IPS-18c (cell line): Measurements from ENCODE around the gene LILRA6.
"Not testable (repeated sequence)": the region's sequence is repeated elsewhere in the genome, so short reads cannot be mapped to it uniquely, and the experiment has no call there.

Experiments
- H3K4me3 ChIP-seq: 2 replicates; pipeline ENCODE4 v1.7.0; 2013; ENCODE audit warnings: low read depth, mild to moderate bottlenecking, low read length, moderate library complexity; ENCODE audit not compliant: insufficient read depth
- H3K9me3 ChIP-seq: one replicate; pipeline ENCODE4 v1.6.1; 2013; ENCODE audit warnings: mild to moderate bottlenecking, low read length, moderate library complexity; ENCODE audit not compliant: control insufficient read depth, insufficient read depth

The LILRA6 gene

DNA sequence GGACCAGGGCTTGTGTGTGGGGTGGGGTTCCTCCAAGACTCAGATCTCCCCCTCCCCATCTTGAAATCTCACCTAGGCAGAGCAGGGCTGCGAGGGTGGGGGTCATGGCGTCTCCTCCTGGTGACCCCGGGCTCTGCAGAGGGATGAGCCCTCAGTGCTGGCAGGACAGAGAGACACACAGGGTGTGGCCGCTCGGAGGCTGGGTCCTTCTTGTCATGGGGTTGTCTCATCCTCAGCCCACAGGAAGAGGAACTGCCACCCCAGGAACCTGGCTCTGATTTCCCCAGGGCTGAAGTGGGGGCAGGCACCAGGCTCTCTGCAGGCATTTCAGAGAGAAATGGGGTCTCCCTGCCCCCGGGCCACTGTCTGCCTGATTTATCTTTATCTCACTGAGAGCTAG, at the start of gene LILRA6:
Gene LILRA6 (minus strand): TSS at position 145 of the 400 bp plus-strand sequence.
- H3K9me3 ChIP-seq, H3K4me3 ChIP-seq: not testable (repeated sequence)

GRCh38 chr19:54289160-54289559, 46.6 kb upstream of the LILRA6 start:
- H3K4me3 ChIP-seq, H3K9me3 ChIP-seq: not testable (repeated sequence)

DNA sequence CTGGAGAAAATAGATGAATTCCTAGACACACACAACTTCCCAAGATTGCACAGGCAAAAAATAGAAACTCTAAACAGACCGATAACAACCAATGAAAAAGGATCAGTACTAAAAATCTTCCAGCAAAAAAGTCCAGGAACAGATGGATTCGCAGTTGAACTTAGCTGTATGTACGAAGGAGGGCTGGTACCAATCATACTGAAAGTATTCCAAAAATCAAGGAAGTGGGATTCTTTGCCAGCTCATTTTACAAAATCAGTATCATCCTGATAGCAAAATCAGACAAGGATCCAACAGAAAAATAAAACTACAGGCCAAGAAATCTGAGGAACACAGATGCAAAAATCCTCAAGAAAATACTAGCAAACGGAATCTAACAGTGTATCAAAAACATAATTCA, 44.9 kb upstream of the LILRA6 start:
- H3K9me3 ChIP-seq, result no peaks in the 10 kb centered on the region

DNA sequence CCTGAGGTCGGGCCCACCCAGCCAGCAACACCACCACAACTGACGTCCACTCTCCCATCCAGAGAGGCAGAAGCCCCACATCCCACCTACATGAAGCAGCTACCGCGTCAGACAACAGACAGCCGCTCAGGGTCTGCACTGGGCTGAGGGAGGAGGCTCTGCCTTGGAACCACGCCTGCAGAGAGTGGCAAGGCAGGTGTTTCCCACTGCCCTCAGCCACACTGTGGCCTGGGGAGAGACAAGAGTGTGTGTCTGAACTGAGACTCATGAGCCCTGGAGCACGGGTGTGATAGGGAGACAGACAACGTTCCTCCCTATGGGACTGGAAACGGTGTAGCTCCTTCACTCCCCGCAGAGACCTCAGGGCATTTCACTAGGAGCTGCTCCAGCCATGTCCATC, 43.7 kb upstream of the LILRA6 start:
- H3K9me3 ChIP-seq, H3K4me3 ChIP-seq: not testable (repeated sequence)

More for the DNA sequence above, 44.9 kb upstream of the LILRA6 start:
- H3K4me3 ChIP-seq, result no peak overlapping the region

DNA sequence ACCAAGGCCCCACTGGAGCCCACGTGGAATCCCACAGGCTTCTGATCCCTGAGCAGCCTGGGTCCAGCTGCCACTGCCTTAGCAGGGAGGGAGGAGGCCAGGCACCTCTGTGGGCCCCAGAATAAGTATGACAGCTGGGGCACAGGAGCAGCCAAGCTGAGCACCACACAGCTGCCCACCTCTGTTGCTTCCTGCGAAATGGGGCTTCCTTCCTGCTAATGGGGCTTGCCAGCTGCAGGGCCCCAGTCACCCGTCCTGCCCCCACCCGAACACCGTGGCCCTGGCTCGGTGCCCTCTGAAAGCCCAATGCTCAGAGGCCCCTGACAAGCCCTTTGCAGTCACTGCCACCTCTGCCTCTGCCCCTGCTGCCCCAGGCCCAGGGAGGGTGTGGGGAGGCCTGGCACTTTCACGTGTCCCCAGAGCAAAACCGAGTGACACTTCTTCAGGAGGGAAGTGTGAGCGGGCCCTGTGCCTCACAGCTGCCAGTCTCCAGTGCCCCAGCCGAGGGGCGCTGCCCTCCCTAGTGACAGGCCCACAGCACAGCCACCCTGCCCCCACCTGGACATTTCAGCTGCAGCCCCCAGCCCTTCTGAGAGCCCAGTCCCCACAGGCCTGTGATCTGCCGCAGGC, 43.0 kb upstream of the LILRA6 start:
- not testable (repeated sequence) for H3K9me3 ChIP-seq, H3K4me3 ChIP-seq

GRCh38 chr19:54282686-54283470, 40.3 kb upstream of the LILRA6 start:
- no peak overlapping the region for H3K4me3 ChIP-seq

GRCh38 chr19:54281729-54282075, 39.1 kb upstream of the LILRA6 start:
- H3K9me3 ChIP-seq, H3K4me3 ChIP-seq: not testable (repeated sequence)

More at GRCh38 chr19:54282686-54283470, 40.3 kb upstream of the LILRA6 start:
- H3K9me3 ChIP-seq, result no peaks in the 10 kb centered on the region

GRCh38 chr19:54281007-54281728, 38.6 kb upstream of the LILRA6 start, which contains the start of gene LILRB2:
LILRB2 (minus strand) TSS chr19:54281110; CDS start chr19:54280496, 614 bp downstream.
- Histone ChIP-seq H3K9me3 (no peaks in the 10 kb centered on the region), H3K4me3 (no peak within 1 kb of the TSS)

DNA sequence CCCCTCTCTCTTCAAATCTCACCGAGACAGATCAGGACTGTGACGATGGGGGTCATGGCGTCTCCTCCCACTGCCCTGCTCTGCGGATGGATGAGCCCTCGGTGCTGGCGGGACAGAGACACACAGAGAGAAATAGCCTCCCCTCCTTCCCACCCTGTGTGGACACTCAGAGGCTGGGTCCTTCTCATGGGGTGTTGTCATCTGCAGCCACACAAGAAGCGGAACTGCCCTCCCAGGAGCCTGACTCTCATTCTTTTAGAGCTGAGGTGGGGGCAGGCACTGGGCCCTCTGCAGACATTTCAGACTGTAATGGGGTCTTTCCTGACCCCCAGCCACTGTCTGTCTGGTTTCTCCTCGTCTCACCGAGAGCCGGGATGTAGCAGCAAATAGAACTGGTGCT, 37.9 kb upstream of the LILRA6 start:
- H3K4me3 ChIP-seq, result not testable (repeated sequence)

DNA sequence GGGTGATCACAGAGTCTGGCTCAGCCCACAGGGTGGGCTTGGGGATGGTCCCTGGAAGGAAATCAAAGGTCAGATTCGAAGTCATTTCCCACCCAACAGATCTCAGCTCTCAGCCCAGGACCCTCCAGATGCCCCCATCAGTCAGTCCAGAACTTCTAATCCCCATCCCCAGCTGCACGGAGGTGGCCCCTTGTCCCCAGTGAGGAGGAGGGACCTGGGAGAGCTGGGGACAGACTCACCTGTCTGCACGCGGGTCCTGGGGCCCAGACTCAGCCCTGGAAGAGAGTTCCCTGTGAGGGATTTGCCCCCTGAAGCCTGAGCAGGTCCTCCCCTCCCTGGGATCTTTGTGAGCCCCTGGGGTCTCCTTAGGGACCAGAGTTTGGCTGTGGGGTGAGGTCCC, 37.4 kb upstream of the LILRA6 start:
- not testable (repeated sequence) for H3K4me3 ChIP-seq, H3K9me3 ChIP-seq

More for the DNA sequence above, 37.9 kb upstream of the LILRA6 start:
- H3K9me3 ChIP-seq, result not testable (repeated sequence)

DNA sequence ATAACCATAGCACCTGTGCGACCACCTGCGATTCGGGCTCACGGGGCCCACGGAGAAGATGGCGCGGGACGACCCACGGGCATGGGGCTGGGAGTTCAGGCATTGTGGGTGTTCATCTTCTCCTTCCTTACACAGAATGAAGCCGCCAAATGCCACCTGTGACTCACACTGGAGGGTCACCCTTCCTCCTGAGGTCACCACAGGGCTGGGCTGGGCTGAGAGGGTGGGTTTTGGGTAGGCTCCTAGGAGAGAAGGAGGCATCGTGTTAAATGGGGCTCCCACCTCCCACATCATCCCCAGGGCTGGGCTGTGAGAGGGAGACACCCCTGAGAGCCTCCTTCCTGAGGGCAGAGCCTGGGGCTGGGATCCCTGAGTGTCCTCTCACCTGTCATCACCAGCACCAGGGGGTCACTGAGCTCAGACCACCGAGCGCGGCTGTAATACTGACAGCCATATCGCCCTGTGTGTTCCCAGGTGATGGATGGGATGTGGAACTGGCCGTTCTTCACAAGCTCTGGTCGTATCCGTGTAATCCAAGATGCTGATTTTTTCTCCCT, 36.9 kb upstream of the LILRA6 start:
- no peak overlapping the region for H3K4me3 ChIP-seq
- no peaks in the 10 kb centered on the region for H3K9me3 ChIP-seq

DNA sequence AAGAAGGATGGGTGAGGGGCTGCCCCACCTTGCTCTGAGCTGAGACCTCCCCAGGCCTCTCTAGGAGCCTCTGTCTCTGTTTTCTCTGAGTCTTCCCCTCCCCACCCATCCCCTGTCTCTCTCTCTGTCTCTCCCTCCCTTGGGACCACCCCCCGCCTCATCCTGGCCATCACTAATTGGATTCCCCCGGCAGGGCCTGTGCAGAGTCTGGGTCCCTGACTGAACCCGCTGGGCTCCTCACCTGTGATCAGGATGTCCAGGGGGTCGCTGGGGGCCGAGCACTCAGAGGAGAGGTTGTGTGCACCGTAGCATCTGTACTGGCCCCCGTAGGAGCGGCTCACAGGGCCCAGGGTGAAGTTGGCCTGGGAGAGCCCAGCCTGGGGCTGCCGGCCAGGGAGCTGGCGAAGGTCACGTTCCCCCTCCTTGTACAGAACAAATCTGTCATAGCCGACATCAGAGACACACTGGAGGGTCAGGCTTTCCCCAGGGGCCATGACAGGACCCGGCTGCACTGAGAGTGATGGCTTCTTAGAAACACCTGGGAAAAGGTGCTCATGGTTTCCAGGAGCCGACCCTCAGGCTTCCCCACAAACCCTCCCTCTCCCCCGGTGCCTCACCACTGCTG, 36.1 kb upstream of the LILRA6 start:
- H3K9me3 ChIP-seq, H3K4me3 ChIP-seq: not testable (repeated sequence)

GRCh38 chr19:54278056-54278455, 35.5 kb upstream of the LILRA6 start:
- H3K4me3 ChIP-seq, H3K9me3 ChIP-seq: not testable (repeated sequence)

GRCh38 chr19:54277111-54277615, 34.6 kb upstream of the LILRA6 start:
- H3K9me3 ChIP-seq, H3K4me3 ChIP-seq: not testable (repeated sequence)

GRCh38 chr19:54275951-54276350, 33.4 kb upstream of the LILRA6 start:
- Histone ChIP-seq H3K4me3 (no peak overlapping the region), H3K9me3 (no peaks in the 10 kb centered on the region)

DNA sequence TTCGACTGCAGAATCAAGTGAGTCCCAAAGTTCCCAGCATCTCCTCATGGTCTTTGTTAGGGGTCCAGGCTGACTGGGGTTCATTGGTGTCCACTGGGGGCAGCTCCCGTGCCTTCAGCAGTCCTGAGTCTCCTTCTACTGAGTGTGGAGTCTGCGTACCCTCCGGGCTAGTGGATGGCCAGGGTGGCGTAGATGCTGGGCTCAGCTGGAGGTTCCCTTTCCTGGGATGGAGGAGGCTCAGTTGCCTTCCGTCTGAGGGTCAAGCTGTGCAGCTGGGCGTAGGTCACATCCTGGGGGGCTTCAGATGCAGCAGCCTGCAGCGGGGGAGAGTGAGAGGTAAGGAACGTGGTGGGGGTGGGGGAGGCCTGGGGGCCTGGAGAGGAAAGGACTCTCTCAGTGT, 31.9 kb upstream of the LILRA6 start:
- not testable (repeated sequence) for H3K9me3 ChIP-seq, H3K4me3 ChIP-seq

DNA sequence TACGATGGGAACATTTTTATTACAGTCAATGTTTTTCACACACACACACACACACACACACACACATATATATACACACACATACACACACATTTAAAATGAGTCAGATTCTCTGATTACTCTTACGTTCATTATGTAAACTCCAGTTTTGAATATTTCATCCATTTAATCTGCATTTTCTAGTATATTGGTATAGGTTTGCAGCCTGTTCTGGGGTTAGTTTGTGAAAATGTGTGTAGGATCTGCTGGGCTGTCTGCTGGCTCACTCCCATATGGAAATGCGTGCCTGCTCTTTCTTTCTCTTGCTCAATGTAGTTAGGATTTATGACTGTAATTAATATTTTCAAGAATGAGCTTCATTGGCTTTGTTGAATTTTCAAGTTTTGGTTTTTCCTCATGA, 31.2 kb upstream of the LILRA6 start:
- Histone ChIP-seq H3K4me3 (no peak overlapping the region), H3K9me3 (no peaks in the 10 kb centered on the region)
